ACHN (cell line): ENCODE results near the gene HAUS2.

Experiments used
- DNase-seq: peaks from one replicate; pipeline ENCODE4 v3.0.0-alpha.2; 2015
- in situ Hi-C: cut with HindIII; loops from 2 replicates; pipeline ENCODE4 v1.10.0; 2017; ENCODE audit warnings: low sequenced_read_pairs, low pct_ligation_motif_present, low pct_unique_long_range_greater_than_20kb

Gene HAUS2

GRCh38 chr15:42603978-42604377 lies 55.3 kb downstream of the HAUS2 start:
- no peak for DNase-seq
- in situ Hi-C loops, result no loop called here

DNA sequence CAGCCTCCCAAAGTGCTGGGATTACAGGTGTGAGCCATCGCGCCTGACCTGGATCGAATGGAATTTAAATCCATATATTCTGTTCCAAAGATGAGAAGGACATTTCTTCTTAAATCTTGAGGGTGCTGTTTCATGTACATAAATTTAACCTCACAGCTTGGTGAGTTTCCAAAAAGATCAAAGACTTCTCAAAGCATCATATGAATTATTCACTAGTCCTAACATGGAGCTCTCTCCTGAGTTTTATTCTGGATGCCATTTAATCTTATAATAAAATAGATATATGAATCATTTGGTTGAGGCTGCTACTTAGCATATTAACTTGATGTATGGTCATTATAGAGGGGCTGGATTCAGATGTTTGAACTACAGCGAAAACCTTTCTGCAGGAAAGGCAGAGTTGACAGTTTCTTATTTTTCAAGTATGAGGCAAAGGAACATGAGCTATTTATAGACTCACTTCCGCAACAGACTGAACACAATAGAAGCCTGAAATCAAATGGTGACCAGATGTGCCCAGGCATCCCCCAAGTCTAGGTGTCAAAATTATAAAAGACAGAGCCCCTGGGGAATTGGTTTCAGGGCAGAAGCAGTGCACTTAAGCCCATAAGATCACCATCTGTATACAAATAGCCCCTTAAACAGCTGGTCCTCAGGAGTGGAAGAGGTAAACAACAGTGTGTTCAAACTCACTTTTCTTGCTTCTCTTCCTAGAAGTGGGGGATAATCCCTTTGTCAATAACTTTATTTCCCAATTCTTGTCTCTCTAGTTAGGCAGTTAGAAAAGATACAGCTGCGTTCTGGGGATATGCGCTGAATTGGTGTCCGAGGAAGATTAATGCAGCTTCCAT lies 56.5 kb downstream of the HAUS2 start:
- DNase-seq, result no peak
- in situ Hi-C loops, result no loop called here

DNA sequence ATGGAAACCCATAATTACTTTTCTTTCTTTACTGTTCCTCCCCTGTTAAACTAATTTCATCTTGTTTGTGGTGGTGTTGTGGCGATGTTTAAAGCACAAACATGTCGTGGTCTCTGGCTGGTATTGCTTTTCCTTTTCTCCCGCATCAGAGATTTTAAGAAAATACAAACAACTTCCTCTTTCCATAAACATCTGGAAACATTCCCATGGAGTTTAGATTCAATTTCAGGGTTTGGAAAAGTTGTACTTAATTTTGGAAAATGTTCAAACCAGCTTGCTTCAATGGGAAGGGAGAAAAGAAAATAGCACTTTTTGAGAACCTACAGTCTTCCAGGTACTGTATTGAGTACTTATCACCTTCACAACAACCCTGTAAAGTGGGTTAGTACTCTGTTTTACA lies 57.2 kb downstream of the HAUS2 start:
- in situ Hi-C loops, result no loop called here
- no peak for DNase-seq

DNA sequence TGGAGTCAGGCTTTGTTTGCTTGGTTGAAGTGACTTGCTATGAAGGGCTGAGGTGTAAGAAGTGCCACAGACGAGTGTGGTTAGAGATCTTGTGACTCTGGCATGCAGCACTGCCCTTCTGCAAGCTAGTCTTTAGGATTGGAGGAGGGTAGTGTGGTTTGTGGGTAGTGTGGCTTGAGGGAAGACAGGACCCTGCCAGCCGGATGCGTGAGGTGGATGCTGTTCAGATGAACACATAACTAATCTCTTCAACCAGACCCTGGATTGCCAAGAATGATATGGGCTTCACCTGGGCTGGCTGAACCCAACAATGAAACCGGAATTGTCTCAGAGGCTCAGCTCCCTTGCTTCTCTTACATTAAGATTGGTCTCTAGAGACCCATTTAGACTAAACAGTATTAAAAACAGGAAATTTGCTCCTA lies 59.5 kb downstream of the HAUS2 start:
- no peak for DNase-seq

DNA sequence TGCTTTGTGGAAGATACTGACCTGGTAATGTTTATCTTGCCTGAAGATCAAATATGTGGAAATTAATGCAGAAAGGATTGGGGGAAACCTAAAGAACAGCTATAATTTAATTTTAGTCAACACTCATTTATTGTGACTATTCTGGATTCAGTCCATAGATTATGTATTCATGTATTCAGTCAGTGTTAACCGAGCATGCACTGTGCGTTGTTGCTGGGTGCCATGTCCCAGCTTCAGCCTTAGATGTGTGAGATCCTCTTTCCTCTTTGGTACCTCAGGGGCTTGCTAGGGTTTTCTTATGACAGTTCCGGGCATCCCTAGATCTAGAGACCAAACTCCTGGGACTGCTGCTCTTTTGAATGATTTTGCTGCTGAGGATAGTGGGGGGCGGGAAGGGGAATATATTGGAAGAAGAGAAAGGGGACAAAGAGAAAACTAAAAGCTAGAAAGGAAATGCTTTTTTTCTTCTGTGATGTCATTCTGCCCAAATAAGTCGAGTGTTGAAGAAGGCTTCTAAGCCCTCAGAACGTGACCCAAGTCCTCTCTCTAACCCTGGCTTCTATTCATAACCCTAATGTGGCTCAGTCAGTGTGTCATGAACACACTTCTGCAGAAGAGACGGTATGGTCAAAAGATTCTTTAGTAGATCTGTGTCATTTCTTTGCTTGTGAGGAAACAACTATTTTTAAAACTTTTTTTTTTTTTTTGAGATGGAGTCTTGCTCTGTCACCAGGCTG lies 60.3 kb downstream of the HAUS2 start:
- DNase-seq, result no peak
- in situ Hi-C loops, result no loop called here

More for the DNA sequence above, 59.5 kb downstream of the HAUS2 start:
- in situ Hi-C loops, result no loop called here

- in situ Hi-C loops, result no loop called here
- no peak for DNase-seq
Measured at GRCh38 chr15:42611532-42611931, 62.9 kb downstream of the HAUS2 start.

DNA sequence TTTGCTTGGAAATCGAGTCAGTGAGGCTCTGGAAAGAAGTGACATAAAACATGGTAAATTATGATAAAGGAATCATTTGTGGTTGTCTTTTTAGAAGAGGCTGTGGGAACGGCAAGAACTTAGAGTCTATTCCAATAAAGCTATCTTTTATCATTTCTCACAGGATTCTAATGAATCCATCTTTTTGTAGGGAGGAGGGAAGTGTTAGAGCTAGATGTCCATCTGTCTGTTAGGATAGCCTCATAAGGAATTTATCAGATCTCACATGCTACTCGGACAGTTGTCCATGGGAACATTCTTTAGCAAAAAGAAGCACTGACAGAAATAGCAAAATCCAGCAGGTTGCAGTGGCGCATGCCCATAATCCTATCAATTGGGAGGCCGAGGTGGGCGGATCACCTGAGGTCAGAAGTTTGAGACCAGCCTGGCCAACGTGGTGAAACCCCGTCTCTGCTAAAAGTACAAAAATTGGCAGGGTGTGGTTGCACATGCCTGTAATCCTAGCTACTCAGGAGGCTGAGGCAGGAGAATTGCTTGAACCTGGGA lies 63.8 kb downstream of the HAUS2 start:
- in situ Hi-C loops, result no loop called here
- no peak for DNase-seq

DNA sequence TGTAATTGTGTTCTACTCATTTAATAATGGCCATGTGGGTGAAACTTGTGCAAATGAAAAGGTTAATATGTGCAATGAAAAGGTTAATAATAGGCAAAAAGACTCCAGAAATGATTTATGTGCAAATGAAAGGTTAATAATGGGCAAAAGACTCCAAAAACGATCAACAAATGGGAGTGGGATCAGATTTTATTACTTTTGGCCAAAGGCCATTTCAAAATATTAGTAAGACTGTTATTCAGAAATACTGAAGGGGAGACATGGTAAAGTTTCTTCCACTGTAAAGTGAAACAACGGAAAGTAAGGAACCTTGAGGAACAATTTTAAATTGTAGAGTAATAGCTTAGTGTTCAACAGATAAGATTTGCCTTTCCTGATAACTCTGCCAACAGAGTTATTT lies 67.5 kb downstream of the HAUS2 start:
- DNase-seq, result no peak
- in situ Hi-C loops, result no loop called here
